K562 (cell line): Measurements from ENCODE around the gene PKD1L1. TPM values are rescaled to one million over a fixed set of nuclear protein-coding genes. Genes with fewer than 3 reads are reported as not detected.
A peak's percentile ranks its signal among the peaks of the same experiment; 100 is the strongest.

ENCODE experiments used
- ATAC-seq: fragments of 200-7000 bp; cut with Tn5 transposase; 3 replicates; pipeline ENCODE4 v1.9.1; 2020; ENCODE audit warnings: moderate library complexity
- BruUV-seq: library from RNA; stranded (reverse); fragments of 400-500 nt; replicated peaks from 2 replicates; lab custom pipeline; 2021; lab: Mats Ljungman, UMichigan
- CTCF ChIA-PET: fragments of 300-600 bp; formaldehyde crosslinking; extraction: SDS; loops from one replicate; lab custom pipeline; 2021; ENCODE audit warnings: low intra/inter-chr PET ratio; lab: Yijun Ruan, JAX
- POLR2A ChIA-PET: fragments of 300-600, 350-650 bp; sonication (Branson Sonifier 250); formaldehyde crosslinking; extraction: SDS; loops from one replicate; lab custom pipeline; 2021; ENCODE audit warnings: antibody characterized with exemption, inconsistent platforms; lab: Yijun Ruan, JAX
- DNase-seq, 4 experiments: peaks; one replicate each; pipeline versions ENCODE4 v3.0.0 to v3.0.0-alpha.2; 2011 to 2018; ENCODE audit warnings: low spot score in 3 of 4, mixed read lengths in 3 of 4; ENCODE audit errors: extremely low read depth in 1 of 4
- FAIRE-seq: peaks from 2 replicates; lab custom pipeline; 2011; peaks lifted over from hg19 to GRCh38; lab: Jason Lieb, UNC
- H2AFZ ChIP-seq: 2 replicates; pipeline ENCODE4 v1.6.0; 2011; ENCODE audit warnings: low read depth, low read length, control low read depth, inconsistent platforms
- H3K27ac ChIP-seq: fragments of 200-600 bp; 3 replicates; pipeline ENCODE4 v1.8.0; 2011; ENCODE audit warnings: low read depth, mild to moderate bottlenecking, control low read depth, inconsistent platforms, low read length, moderate library complexity, mixed read lengths; ENCODE audit errors: extremely low read depth
- H3K27me3 ChIP-seq, 2 experiments: fragments of 300-600 bp in 1 of 2; 2 replicates in 1 of 2; 3 replicates in 1 of 2; pipeline versions ENCODE4 v1.6.0 to v1.8.0; 2011; ENCODE audit warnings: inconsistent platforms in 2 of 2, low read length in 2 of 2, mild to moderate bottlenecking in 1 of 2, mixed read lengths in 1 of 2, moderate library complexity in 1 of 2; ENCODE audit not compliant: control insufficient read depth in 2 of 2, insufficient read depth in 2 of 2
- H3K36me3 ChIP-seq: fragments of 300-600 bp; 3 replicates; pipeline ENCODE4 v1.8.0; 2011; ENCODE audit warnings: mild to moderate bottlenecking, low read length, inconsistent platforms; ENCODE audit not compliant: control insufficient read depth, insufficient read depth
- H3K4me1 ChIP-seq, 2 experiments: fragments of 200-600 bp in 1 of 2; replicated peaks in 1 of 2; 2 replicates in 1 of 2; 3 replicates in 1 of 2; pipeline versions ENCODE4 v1.5.1 to v1.8.0; 2011; ENCODE audit warnings: inconsistent platforms in 2 of 2, low read length in 2 of 2, mild to moderate bottlenecking in 1 of 2, mixed read lengths in 1 of 2, moderate library complexity in 1 of 2; ENCODE audit not compliant: control insufficient read depth in 2 of 2, insufficient read depth in 2 of 2
- H3K4me2 ChIP-seq: 2 replicates; pipeline ENCODE4 v1.6.1; 2011; ENCODE audit warnings: low read length, control low read depth, inconsistent platforms, mixed read lengths; ENCODE audit not compliant: insufficient read depth
- H3K4me3 ChIP-seq: fragments of 200-600 bp; sonication (generic), shearing (Covaris generic); 2 replicates; pipeline ENCODE4 v1.5.1; 2016; ENCODE audit warnings: control low read depth, inconsistent platforms
- H3K79me2 ChIP-seq: fragments of 200-600 bp; 3 replicates; pipeline ENCODE4 v1.8.0; 2011; ENCODE audit warnings: low read length, inconsistent platforms; ENCODE audit not compliant: control insufficient read depth, insufficient read depth
- H3K9ac ChIP-seq, 2 experiments: 2 replicates each; pipeline versions ENCODE4 v1.6.0 to v1.6.1; 2011; ENCODE audit warnings: low read depth in 2 of 2, low read length in 2 of 2, control low read depth in 1 of 2, inconsistent platforms in 1 of 2, mild to moderate bottlenecking in 1 of 2, mixed read lengths in 1 of 2; ENCODE audit not compliant: insufficient read depth in 1 of 2
- H3K9me1 ChIP-seq: one replicate; pipeline ENCODE4 v1.6.0; 2011; ENCODE audit warnings: inconsistent platforms, mild to moderate bottlenecking, low read length, moderate library complexity; ENCODE audit not compliant: control insufficient read depth, insufficient read depth
- H3K9me3 ChIP-seq: replicated peaks from 2 replicates; pipeline ENCODE4 v1.5.1; 2011; ENCODE audit warnings: low read depth, low read length, inconsistent platforms; ENCODE audit not compliant: control insufficient read depth, insufficient read depth
- H4K20me1 ChIP-seq: replicated peaks from 2 replicates; pipeline ENCODE4 v1.6.1; 2011; ENCODE audit warnings: low read length, inconsistent platforms, mixed read lengths; ENCODE audit not compliant: control insufficient read depth, insufficient read depth
- ARHGAP35 ChIP-seq: fragments of 450-650 bp; IDR thresholded peaks from 2 replicates; pipeline ENCODE4 v1.6.1; 2018; ENCODE audit not compliant: partially characterized antibody
- CTCF ChIP-seq, 3 experiments: IDR thresholded peaks in 2 of 3; conservative IDR thresholded peaks in 1 of 3; 2 replicates each; pipeline ENCODE4 v1.5.1; 2011 to 2012; ENCODE audit warnings: low read length in 3 of 3, mild to moderate bottlenecking in 3 of 3, control low read depth in 2 of 3, improper control_type of control experiment in 1 of 3, inconsistent platforms in 1 of 3, low read depth in 1 of 3, mixed read lengths in 1 of 3, moderate library complexity in 1 of 3; ENCODE audit not compliant: insufficient read depth in 2 of 3
- EGR1 ChIP-seq: fragments of 450-650 bp; conservative IDR thresholded peaks from 2 replicates; pipeline ENCODE4 v1.6.1; 2017; ENCODE audit warnings: mild to moderate bottlenecking
- ETS2 ChIP-seq: IDR thresholded peaks from 2 replicates; pipeline ENCODE4 v1.6.1; 2016; ENCODE audit warnings: borderline replicate concordance, missing genetic modification characterization, mild to moderate bottlenecking, moderate library complexity, missing compliant biosample characterization; ENCODE audit not compliant: poor library complexity, severe bottlenecking
- PHF21A ChIP-seq: fragments of 450-650 bp; IDR thresholded peaks from 2 replicates; pipeline ENCODE4 v1.6.1; 2017; ENCODE audit warnings: low read depth, borderline replicate concordance
- SP2 ChIP-seq: IDR thresholded peaks from 2 replicates; pipeline ENCODE4 v1.6.1; 2011; ENCODE audit warnings: mild to moderate bottlenecking, low read depth, low read length, moderate library complexity; ENCODE audit not compliant: poor library complexity, severe bottlenecking; ENCODE audit errors: extremely low read depth
- TRIM24 ChIP-seq, 2 experiments: fragments of 450-650 bp; IDR thresholded peaks; 2 replicates each; pipeline ENCODE4 v1.6.1; 2016
- ZBTB1 ChIP-seq: sonication (generic); formaldehyde crosslinking; IDR thresholded peaks from 2 replicates; pipeline ENCODE4 v1.8.1; 2023; ENCODE audit warnings: missing genetic modification reagents, low read depth, mild to moderate bottlenecking, borderline replicate concordance
- ZNF830 ChIP-seq: fragments of 250-450 bp; sonication (Bioruptor Pico); IDR thresholded peaks from 2 replicates; pipeline ENCODE4 v1.5.0; 2021; ENCODE audit warnings: mild to moderate bottlenecking
- WGBS: fragments of 100-300 bp; shearing (Covaris generic); methylation state at CpG from one replicate; pipeline ENCODE4 v1.1.6; 2016; ENCODE audit warnings: low coverage, mixed read lengths; ENCODE audit not compliant: insufficient coverage; ENCODE audit errors: missing lambda C conversion rate; 5-methylcytosine and 5-hydroxymethylcytosine counted together
- in situ Hi-C: fragments of 300-500 bp; cut with MboI; formaldehyde crosslinking; loops from 4 replicates; pipeline ENCODE4 v1.15.0; 2018; ENCODE audit warnings: inconsistent platforms, mixed read lengths
- intact Hi-C: fragments of 100-400 bp; cut with micrococcal nuclease; formaldehyde crosslinking; loops from 2 replicates; pipeline ENCODE4 v1.14.2; 2022
- polyA plus RNA-seq, 8 experiments: library from polyadenylated mRNA; depleted of rRNA in 4 of 8; stranded (reverse) in 5 of 8; unstranded in 3 of 8; fragments of >200 nt; fragmentation: Nextera tagmentation in 2 of 8; fragmentation: Illumina TruSeq in 1 of 8; extraction: Ambion mirVana in 2 of 8; extraction: Trizol in 1 of 8; gene quantifications; 2 replicates each; pipeline versions ENCODE4 v1.2.1 to v1.2.3, GENCODE V29; 2011 to 2014; ENCODE audit warnings: inconsistent platforms in 1 of 8, missing spikeins in 1 of 8
- total RNA-seq, 7 experiments: library from RNA; depleted of rRNA in 6 of 7; stranded (reverse); fragments of >200 nt in 6 of 7; fragmentation: Illumina TruSeq in 2 of 7; extraction: Trizol in 2 of 7; gene quantifications; 2 replicates each; pipeline versions ENCODE4 v1.2.1 to v1.2.3, GENCODE V29; 2011 to 2021; ENCODE audit warnings: low replicate concordance in 1 of 7

Gene PKD1L1
- total and polyA plus RNA-seq, 9 of the 15 experiments (the other 6 are each of a cell fraction or from before 2014, with no cell fraction given), result 0.01 to 0.02 TPM; not detected in 7

DNA sequence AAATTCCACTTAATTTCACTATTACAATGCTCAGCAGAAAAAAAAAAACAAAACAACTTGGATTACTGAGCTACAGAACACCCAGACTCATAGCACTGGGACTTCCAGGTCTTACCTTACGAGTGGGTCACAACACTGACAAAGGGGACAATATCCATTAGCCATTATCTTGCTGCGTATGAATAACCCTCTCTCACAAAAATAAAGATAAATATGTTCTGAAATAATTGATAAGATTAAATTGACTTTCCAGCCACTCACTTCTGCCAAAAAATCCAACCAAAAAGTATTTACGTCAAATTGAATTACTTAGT, 128.7 kb downstream of the PKD1L1 start:
- intact Hi-C loops, result loop anchor here (1.0 to 10.0 kb wide), 3 partner anchors 385 to 553 kb away; no protein-coding TSS in a partner anchor
- TF ChIP-seq TRIM24 (IDR thresholded peaks at IDR 0.05) (no peak), SP2 (no peak), EGR1 (no peak)
- Histone ChIP-seq H3K27me3 (peaks cover 0 to 18% of the 10 kb centered on the region in 2 experiments; a peak in 2 of 5 replicates), H3K4me2 (no peak overlapping the region), H3K9me1 (no peaks in the 10 kb centered on the region), H4K20me1 (no peaks in the 10 kb centered on the region), H3K4me3 (no peak overlapping the region), H3K36me3 (no peaks in the 10 kb centered on the region), H3K9me3 (no peaks in the 10 kb centered on the region), H3K79me2 (no peaks in the 10 kb centered on the region), H3K27ac (no peak overlapping the region), H2AFZ (no peak overlapping the region), H3K4me1 (no peaks in the 10 kb centered on the region), H3K9ac (no peak overlapping the region)
- 4% methylated on average over 3 of the region's 3 CpGs for WGBS
- FAIRE-seq, result no peak
- ChIA-PET POLR2A (no interaction called here), CTCF (interaction anchor here (1.3 kb wide), 1 partner anchor 553 kb away, joined by 7 read pairs; no protein-coding TSS in a partner anchor)
- in situ Hi-C loops, result no loop called here
- ATAC-seq, result no peak
- no peak for DNase-seq
- BruUV-seq, result no TSS peak

DNA sequence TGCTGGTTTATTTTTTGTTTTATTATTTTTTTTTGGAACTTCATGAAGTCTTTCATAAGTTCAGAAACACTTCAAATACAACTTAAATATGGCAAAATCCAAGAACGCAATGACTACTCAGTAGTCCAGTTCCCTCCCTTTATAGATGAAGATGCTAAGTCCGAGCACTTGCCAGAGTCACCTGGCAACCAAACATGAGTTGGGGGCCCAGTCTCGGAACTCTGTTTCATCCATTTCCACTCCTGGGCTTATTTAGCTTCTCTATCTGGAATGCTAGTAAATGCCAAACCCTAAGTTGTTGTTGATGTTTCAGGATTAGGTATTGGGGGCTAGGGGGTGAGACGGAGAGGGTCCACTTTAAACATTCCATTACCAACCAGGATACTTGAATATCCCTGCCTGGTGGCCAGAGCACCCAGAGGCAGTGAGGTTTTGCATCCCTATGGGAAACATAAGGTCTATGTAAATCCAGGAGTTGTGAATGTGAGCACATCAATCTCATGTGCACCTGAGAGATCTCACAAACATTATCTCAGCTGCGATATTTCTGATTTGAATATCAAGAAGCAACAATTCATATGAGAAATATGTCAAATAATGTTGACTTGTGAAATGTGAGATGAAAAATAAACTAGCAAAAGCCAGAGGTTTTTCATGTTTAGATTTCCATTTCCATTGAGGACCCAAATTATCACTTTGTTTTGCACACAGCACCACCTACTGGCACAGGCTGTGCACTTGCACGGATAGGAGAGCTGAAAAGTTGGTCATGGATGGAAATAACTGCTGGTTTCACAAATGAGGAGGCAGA, 129.3 kb downstream of the PKD1L1 start:
- Histone ChIP-seq H3K9ac (no peak overlapping the region), H3K36me3 (no peaks in the 10 kb centered on the region), H2AFZ (no peak overlapping the region), H3K4me2 (no peak overlapping the region), H4K20me1 (no peaks in the 10 kb centered on the region), H3K4me3 (no peak overlapping the region), H3K79me2 (no peaks in the 10 kb centered on the region), H3K4me1 (no peaks in the 10 kb centered on the region), H3K27me3 (peaks cover 0 to 20% of the 10 kb centered on the region in 2 experiments; a peak in 2 of 5 replicates), H3K9me1 (no peaks in the 10 kb centered on the region), H3K9me3 (no peaks in the 10 kb centered on the region), H3K27ac (no peak overlapping the region)
- DNase-seq (peak; percentile 45 to 61 (median 54)), ATAC-seq (peak; percentile 84), FAIRE-seq (peak; percentile 94)
- CTCF ChIA-PET, result interaction anchor here (0.8 to 1.3 kb wide), 2 partner anchors 375 to 553 kb away, joined by 3 to 7 read pairs; no protein-coding TSS in a partner anchor
- POLR2A ChIA-PET, result no interaction called here
- intact Hi-C loops, result loop anchor here (1.0 to 10.0 kb wide), 3 partner anchors 384 to 553 kb away; no protein-coding TSS in a partner anchor
- WGBS, result 2% methylated on average over 6 of the region's 6 CpGs
- no TSS peak for BruUV-seq
- in situ Hi-C loops, result no loop called here
- no peak for TF ChIP-seq ZNF830 (CRISPR knock-in tag)
- no peak for TF ChIP-seq PHF21A
- TF ChIP-seq CTCF (IDR thresholded peaks at IDR 0.05 in 2 of 3, conservative IDR thresholded peaks at IDR 0.05 in 1 of 3; ENCODE audit: insufficient read depth in 2 of 3, low read depth in 1 of 3, low read length in 3 of 3), result peak; percentile 75 to 92 (median 87)
- no peak for TF ChIP-seq ETS2 (tag)
- TF ChIP-seq ARHGAP35, result no peak
- TF ChIP-seq ZBTB1 (CRISPR knock-in tag), result no peak
